Activated B cell treated with CpG ODN at 0.5 μM for 24 hours (primary cell): Measurements from ENCODE around the gene ANGPTL4. TPM values are rescaled to one million over a fixed set of nuclear protein-coding genes. Genes with fewer than 3 reads are reported as not detected.

Experiments
- ATAC-seq: fragments of 200-7000 bp; cut with Tn5 transposase; one replicate; pipeline ENCODE4 v1.10.0; 2021; ENCODE audit warnings: low read depth, mild to moderate bottlenecking, moderate library complexity
- CTCF ChIA-PET: fragments of 350-600 bp; sonication (Branson Sonifier 250); formaldehyde crosslinking; loops from one replicate; lab custom pipeline; 2021; ENCODE audit warnings: antibody characterized with exemption; lab: Charles Lee
- POLR2A ChIA-PET: fragments of 350-600 bp; sonication (Branson Sonifier 250); formaldehyde crosslinking; loops from one replicate; lab custom pipeline; 2021; ENCODE audit warnings: antibody characterized with exemption; lab: Charles Lee
- DNase-seq: peaks from one replicate; pipeline ENCODE4 v3.0.0; 2022
- H3K27ac Mint-ChIP-seq: one replicate; pipeline ENCODE4 v1.8.0; 2020; ENCODE audit warnings: mixed read lengths
- H3K27me3 Mint-ChIP-seq: one replicate; pipeline ENCODE4 v1.8.0; 2021; ENCODE audit warnings: mixed read lengths
- H3K36me3 Mint-ChIP-seq: one replicate; pipeline ENCODE4 v1.8.0; 2021; ENCODE audit warnings: low read depth, mixed read lengths
- H3K4me1 Mint-ChIP-seq: one replicate; pipeline ENCODE4 v1.8.0; 2021; ENCODE audit warnings: mixed read lengths
- H3K4me3 Mint-ChIP-seq: one replicate; pipeline ENCODE4 v1.8.0; 2020; ENCODE audit warnings: mild to moderate bottlenecking, mixed read lengths
- H3K9me3 Mint-ChIP-seq: one replicate; pipeline ENCODE4 v1.8.0; 2020; ENCODE audit warnings: mixed read lengths
- CTCF ChIP-seq: fragments of 200-600 bp; IDR thresholded peaks from one replicate; pipeline ENCODE4 v1.8.0; 2022; ENCODE audit warnings: antibody characterized with exemption, mild to moderate bottlenecking
- intact Hi-C: fragments of 100-400 bp; cut with micrococcal nuclease; formaldehyde crosslinking; loops from one replicate; pipeline ENCODE4 v1.15.1; 2024
- total RNA-seq: library from RNA; stranded (reverse); gene quantifications from 2 replicates; pipeline ENCODE4 v1.2.3, GENCODE V29; 2022

ANGPTL4 gene
- total RNA-seq, 1 donor from 2014 or later: not detected

GRCh38 chr19:8335343-8336071 is 28.4 kb upstream of the ANGPTL4 start:
- peaks cover 25% of the 10 kb centered on the region for H3K27me3 Mint-ChIP-seq
- ATAC-seq (peak; percentile 55), DNase-seq (no peak)
- intact Hi-C loops: no loop called here
- peaks cover 7% of the 10 kb centered on the region for H3K4me1 Mint-ChIP-seq
- CTCF ChIA-PET: no interaction called here
- H3K36me3 Mint-ChIP-seq: no peaks in the 10 kb centered on the region
- no peak for TF ChIP-seq CTCF
- POLR2A ChIA-PET: interaction anchor here (0.5 to 0.7 kb wide), 2 partner anchors 101 to 130 kb away, joined by 4 read pairs; no protein-coding TSS in a partner anchor
- no peak overlapping the region for H3K27ac Mint-ChIP-seq
- no peaks in the 10 kb centered on the region for H3K9me3 Mint-ChIP-seq
- H3K4me3 Mint-ChIP-seq: peak overlapping the region; percentile 41

- ChIA-PET POLR2A (interaction anchor here (0.5 to 1.2 kb wide), 3 partner anchors 14 to 129 kb away, joined by 4 to 6 read pairs (median 4); partner anchors contain the start of genes NDUFA7 and RPS28), CTCF (no interaction called here)
- Mint-ChIP-seq H3K27me3 (peaks cover 28% of the 10 kb centered on the region), H3K4me1 (peaks cover 7% of the 10 kb centered on the region), H3K27ac (no peak overlapping the region), H3K36me3 (no peaks in the 10 kb centered on the region), H3K9me3 (no peaks in the 10 kb centered on the region), H3K4me3 (peak overlapping the region; percentile 41)
- DNase-seq (no peak), ATAC-seq (no peak)
- TF ChIP-seq CTCF: no peak
- intact Hi-C loops: no loop called here
Measured at GRCh38 chr19:8336072-8336569, 27.8 kb upstream of the ANGPTL4 start.

GRCh38 chr19:8336660-8337059 is 27.3 kb upstream of the ANGPTL4 start:
- Mint-ChIP-seq H3K9me3 (no peaks in the 10 kb centered on the region), H3K27me3 (peaks cover 28% of the 10 kb centered on the region), H3K36me3 (no peaks in the 10 kb centered on the region), H3K27ac (no peak overlapping the region), H3K4me1 (peaks cover 8% of the 10 kb centered on the region), H3K4me3 (no peak overlapping the region)
- ATAC-seq: no peak
- no peak for TF ChIP-seq CTCF
- DNase-seq: no peak
- ChIA-PET POLR2A (interaction anchor here (1.2 kb wide), 1 partner anchor 15 kb away, joined by 6 read pairs; the partner anchor contains the start of genes NDUFA7 and RPS28), CTCF (no interaction called here)
- intact Hi-C loops: no loop called here

- CTCF ChIA-PET: no interaction called here
- H3K4me3 Mint-ChIP-seq: no peak overlapping the region
- H3K27me3 Mint-ChIP-seq: peaks cover 28% of the 10 kb centered on the region
Measured at GRCh38 chr19:8337728-8338127, 26.2 kb upstream of the ANGPTL4 start.

More at GRCh38 chr19:8337728-8338127, 26.2 kb upstream of the ANGPTL4 start:
- ATAC-seq (no peak), DNase-seq (no peak)
- Mint-ChIP-seq H3K9me3 (no peaks in the 10 kb centered on the region), H3K36me3 (no peaks in the 10 kb centered on the region), H3K4me1 (peaks cover 9% of the 10 kb centered on the region), H3K27ac (no peak overlapping the region)
- no peak for TF ChIP-seq CTCF
- POLR2A ChIA-PET: no interaction called here
- intact Hi-C loops: no loop called here
